Tibial nerve (tissue), 3 donors: ENCODE measurements around the gene PHF23.

Experiments used
- POLR2A ChIP-seq, 2 donors: fragments of 450-650 bp; IDR thresholded peaks; one replicate each; pipeline ENCODE4 v1.6.1; 2017; ENCODE audit warnings: antibody characterized with exemption in 2 of 2, mild to moderate bottlenecking in 2 of 2, moderate library complexity in 2 of 2
- TF ChIP-seq, protein P1 (sequence below), 5 experiments: fragments of 200-600 bp in 3 of 5; fragments of 450-650 bp in 2 of 5; sonication (generic) in 3 of 5; IDR thresholded peaks; one replicate each; pipeline ENCODE4 v1.5.1; 2016 to 2019; ENCODE audit warnings: antibody characterized with exemption in 5 of 5, mild to moderate bottlenecking in 3 of 5, moderate library complexity in 2 of 5

DNA sequence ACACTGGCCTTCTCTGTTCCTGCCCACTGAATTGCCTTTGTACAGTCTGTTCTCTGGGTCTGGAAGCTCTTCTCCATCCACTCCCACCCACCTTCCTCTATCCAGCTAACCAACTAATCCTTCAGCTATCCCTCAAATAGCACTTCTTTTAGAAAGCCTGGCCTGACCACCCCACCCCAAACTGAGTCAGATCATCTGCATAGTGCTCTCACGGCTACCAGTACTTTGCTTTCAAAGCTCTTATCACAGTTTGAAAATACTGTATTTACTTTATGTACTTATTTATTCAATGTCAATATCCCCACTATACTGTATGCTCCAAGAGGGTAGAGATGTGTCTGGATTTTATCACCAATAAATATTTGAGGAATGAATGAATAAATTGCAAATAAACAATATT lies 27.5 kb upstream of the PHF23 start:
- TF ChIP-seq POLR2A (IDR thresholded peaks at IDR 0.05): no peak
- TF ChIP-seq, protein P1, sequence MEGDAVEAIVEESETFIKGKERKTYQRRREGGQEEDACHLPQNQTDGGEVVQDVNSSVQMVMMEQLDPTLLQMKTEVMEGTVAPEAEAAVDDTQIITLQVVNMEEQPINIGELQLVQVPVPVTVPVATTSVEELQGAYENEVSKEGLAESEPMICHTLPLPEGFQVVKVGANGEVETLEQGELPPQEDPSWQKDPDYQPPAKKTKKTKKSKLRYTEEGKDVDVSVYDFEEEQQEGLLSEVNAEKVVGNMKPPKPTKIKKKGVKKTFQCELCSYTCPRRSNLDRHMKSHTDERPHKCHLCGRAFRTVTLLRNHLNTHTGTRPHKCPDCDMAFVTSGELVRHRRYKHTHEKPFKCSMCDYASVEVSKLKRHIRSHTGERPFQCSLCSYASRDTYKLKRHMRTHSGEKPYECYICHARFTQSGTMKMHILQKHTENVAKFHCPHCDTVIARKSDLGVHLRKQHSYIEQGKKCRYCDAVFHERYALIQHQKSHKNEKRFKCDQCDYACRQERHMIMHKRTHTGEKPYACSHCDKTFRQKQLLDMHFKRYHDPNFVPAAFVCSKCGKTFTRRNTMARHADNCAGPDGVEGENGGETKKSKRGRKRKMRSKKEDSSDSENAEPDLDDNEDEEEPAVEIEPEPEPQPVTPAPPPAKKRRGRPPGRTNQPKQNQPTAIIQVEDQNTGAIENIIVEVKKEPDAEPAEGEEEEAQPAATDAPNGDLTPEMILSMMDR (IDR thresholded peaks at IDR 0.05): no peak
